DMS 273 treated with DMSO at 0.1 percent for 48 hours (cell line): Measurements from ENCODE around the gene RXRB.

Experiments used
- DNase-seq: peaks from one replicate; lab custom pipeline; 2025; lab: John Stamatoyannopoulos, UW

Gene RXRB

GRCh38 chr6:33175436-33176069 lies 24.9 kb downstream of the RXRB start:
- no peak for DNase-seq

- no peak for DNase-seq
These were observed 25.7 kb downstream of the RXRB start for GRCh38 chr6:33174784-33175183.

GRCh38 chr6:33173535-33174180 lies 26.8 kb downstream of the RXRB start:
- no peak for DNase-seq

GRCh38 chr6:33172688-33173534 lies 27.6 kb downstream of the RXRB start:
- no peak for DNase-seq

- no peak for DNase-seq
These were observed 28.4 kb downstream of the RXRB start for GRCh38 chr6:33171880-33172687.

GRCh38 chr6:33171016-33171879 lies 29.2 kb downstream of the RXRB start:
- DNase-seq: no peak

- DNase-seq: no peak
These were observed 30.1 kb downstream of the RXRB start for GRCh38 chr6:33170176-33171015.

- DNase-seq: no peak
These were observed 30.9 kb downstream of the RXRB start for GRCh38 chr6:33169291-33170175.

- no peak for DNase-seq
These were observed 31.8 kb downstream of the RXRB start for GRCh38 chr6:33168639-33169038.

GRCh38 chr6:33168284-33168601 lies 32.2 kb downstream of the RXRB start:
- no peak for DNase-seq

GRCh38 chr6:33167374-33168283 lies 32.8 kb downstream of the RXRB start:
- no peak for DNase-seq

- no peak for DNase-seq
These were observed 33.7 kb downstream of the RXRB start for GRCh38 chr6:33166811-33167210.

- no peak for DNase-seq
These were observed 34.1 kb downstream of the RXRB start for GRCh38 chr6:33166363-33166762.

- DNase-seq: no peak
These were observed 34.7 kb downstream of the RXRB start for GRCh38 chr6:33165581-33166258.

GRCh38 chr6:33164665-33165373 lies 35.6 kb downstream of the RXRB start:
- DNase-seq: no peak

- no peak for DNase-seq
These were observed 36.3 kb downstream of the RXRB start for GRCh38 chr6:33164176-33164575.

GRCh38 chr6:33163540-33163939 lies 36.9 kb downstream of the RXRB start:
- no peak for DNase-seq
